Occipital lobe (tissue), 3 donors: ENCODE results near the gene ID1. TPM values are rescaled to one million over a fixed set of nuclear protein-coding genes. Genes with fewer than 3 reads are reported as not detected.
"Not testable (repeated sequence)": the region's sequence is repeated elsewhere in the genome, so short reads cannot be mapped to it uniquely, and the experiment has no call there.

Source experiments
- DNase-seq: peaks from one replicate; lab custom pipeline; 2025; lab: John Stamatoyannopoulos, UW
- small RNA-seq: library from RNA; depleted of rRNA; stranded (forward); fragments of <200 nt; gene quantifications from one replicate; pipeline ENCODE3, GENCODE V24; 2014
- total RNA-seq: library from RNA; depleted of rRNA; stranded (reverse); fragments of >200 nt; gene quantifications from one replicate; pipeline ENCODE4 v1.2.3, GENCODE V29; 2014

The ID1 gene
- total RNA-seq, 1 donor from 2014 or later = 66.9 TPM

GRCh38 chr20:31637660-31638059 is 32.6 kb downstream of the ID1 start, which contains the start of gene COX4I2:
Gene COX4I2, plus strand, starts transcription at chr20:31637912. Its CDS starts 1,106 bp downstream, at chr20:31639018.
- no peak for DNase-seq

- no peak for DNase-seq
Measured at GRCh38 chr20:31638317-31638716, 33.2 kb downstream of the ID1 start.

- no peak for DNase-seq
Measured at GRCh38 chr20:31638816-31639215, 33.7 kb downstream of the ID1 start.

GRCh38 chr20:31640259-31640658 is 35.2 kb downstream of the ID1 start:
- DNase-seq = no peak

DNA sequence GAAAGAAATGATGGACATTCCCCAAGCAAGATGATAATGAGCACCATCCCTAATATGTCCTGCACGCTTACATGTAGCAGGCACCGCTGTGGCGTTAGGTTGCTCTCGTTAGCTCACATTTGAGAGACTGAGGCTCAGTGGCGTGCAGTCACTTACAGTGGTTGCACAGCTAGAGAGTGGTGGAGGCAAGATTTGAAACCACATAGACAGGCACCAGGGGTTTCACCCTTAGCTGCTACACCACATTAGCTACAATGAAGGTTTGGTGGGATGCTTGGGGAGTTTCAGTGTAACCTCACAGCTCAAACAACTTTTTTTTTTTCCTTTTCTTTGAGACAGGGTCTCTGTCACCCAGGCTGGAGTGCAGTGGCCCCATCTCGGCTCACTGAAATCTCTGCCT is 36.3 kb downstream of the ID1 start:
- DNase-seq = no peak

DNA sequence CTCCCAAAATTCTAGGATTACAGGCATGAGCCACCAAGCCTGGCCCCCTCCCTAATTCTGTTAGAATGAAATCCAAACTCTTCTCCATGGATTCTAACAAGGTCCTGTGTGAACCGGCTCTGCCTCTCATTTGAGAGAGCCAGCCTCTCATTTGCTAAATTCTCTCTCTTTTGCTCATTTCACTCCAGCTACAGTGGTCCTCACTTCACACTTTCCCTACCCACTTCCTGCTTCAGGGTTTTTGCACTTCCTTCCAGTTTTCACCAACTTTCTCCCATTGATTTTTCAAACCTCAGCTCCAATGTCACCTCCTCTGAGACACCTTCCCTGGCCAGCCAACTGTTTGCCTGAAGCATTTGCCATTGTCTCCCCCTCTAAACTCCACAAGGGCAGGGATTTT is 37.7 kb downstream of the ID1 start:
- no peak for DNase-seq

- no peak for DNase-seq
Measured at GRCh38 chr20:31643522-31643921, 38.4 kb downstream of the ID1 start.

- no peak for DNase-seq
Measured at GRCh38 chr20:31644701-31645100, 39.6 kb downstream of the ID1 start.

- DNase-seq = not testable (repeated sequence)
Measured at GRCh38 chr20:31648104-31648503, 43.0 kb downstream of the ID1 start.

DNA sequence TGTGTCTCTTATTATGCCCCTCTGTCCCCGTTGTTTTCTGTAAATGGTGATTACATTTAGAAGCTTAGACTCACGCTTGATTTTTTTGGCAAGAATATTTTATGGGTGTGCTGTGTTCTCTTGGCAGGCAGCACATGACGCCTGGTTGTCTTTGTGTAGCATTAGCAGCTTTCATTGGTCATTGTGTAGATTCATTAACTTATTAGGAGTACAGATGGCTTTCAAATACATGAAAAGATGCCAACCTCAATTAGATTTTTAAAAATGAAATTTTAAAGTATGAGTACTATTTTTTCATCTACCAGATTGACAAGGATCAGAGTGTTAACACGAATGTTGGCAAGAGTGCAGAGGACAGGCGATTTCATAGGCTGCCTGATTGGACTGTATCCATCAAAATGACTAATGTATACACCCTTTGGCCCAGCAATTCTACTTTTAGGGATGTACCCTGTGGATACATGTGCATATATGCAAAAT is 47.9 kb downstream of the ID1 start:
- no peak for DNase-seq

- no peak for DNase-seq
Measured at GRCh38 chr20:31653561-31653960, 48.5 kb downstream of the ID1 start.

DNA sequence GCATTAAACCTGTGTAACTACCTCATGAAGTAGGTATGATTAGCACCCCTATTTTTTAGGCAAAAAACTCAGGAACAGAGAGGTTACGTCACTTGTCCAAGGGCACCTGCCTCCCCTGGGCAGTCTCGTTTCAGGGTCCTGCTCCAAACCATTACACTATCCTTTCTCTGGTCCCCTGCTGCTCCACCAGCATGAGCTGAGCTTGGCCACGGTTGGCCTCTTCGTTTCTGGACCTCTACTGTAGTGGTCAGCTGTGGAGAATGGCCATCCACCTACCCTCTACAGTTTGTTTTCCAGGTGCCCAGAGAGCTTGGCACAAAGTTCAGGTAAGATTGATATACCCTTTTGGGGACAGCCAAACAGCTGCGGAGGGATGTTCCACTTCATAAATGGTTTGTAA is 49.4 kb downstream of the ID1 start:
- DNase-seq = no peak

Small RNAs within 50 kb of the gene (small RNA-seq; reads per million reads assigned to genes)
- gene MIR3193 = not detected

Other genes starting within 250 kb of the ID1 start
- gene DEFB118, start 236.7 kb upstream of the ID1 start, total RNA-seq = not detected
- gene DEFB119, start 214.7 kb upstream of the ID1 start, total RNA-seq = not detected
- gene DEFB121, start 199.1 kb upstream of the ID1 start, total RNA-seq = not detected
- not detected for gene DEFB123, start 164.7 kb upstream of the ID1 start, total RNA-seq
- gene DEFB124, start 130.2 kb upstream of the ID1 start, total RNA-seq = not detected
- not detected for gene REM1, start 130.0 kb upstream of the ID1 start, total RNA-seq
- 27.8 TPM for gene HM13, start 90.8 kb upstream of the ID1 start, total RNA-seq
- not detected for gene COX4I2, start 32.6 kb downstream of the ID1 start, total RNA-seq
- 42.6 TPM for gene BCL2L1, start 117.6 kb downstream of the ID1 start, total RNA-seq
- 5.8 TPM for gene TPX2, start 134.0 kb downstream of the ID1 start, total RNA-seq
- 0.78 TPM for gene MYLK2, start 214.1 kb downstream of the ID1 start, total RNA-seq
- gene FOXS1, start 240.3 kb downstream of the ID1 start, total RNA-seq = 0.78 TPM